ENCODE measurements around the gene DNAJB14.

DNA sequence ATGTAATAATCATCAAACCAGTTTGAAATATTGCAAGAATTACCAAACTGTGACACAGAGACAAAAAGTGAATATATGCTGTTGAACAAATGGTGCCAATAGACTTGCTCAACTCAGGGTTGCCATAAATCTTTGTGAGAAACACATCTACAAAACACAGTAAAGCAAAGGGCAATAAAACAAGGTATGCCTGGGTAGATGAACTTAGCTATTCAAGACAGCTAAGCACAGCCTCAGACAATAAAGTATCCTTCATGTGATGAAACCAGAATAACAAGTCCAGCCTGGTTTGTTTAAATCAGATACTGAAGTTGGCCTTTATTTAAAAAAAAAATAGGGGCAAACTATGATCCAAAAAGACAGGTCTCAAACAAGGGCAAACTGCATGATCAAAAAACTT is 71.3 kb downstream of the DNAJB14 start:
- TF ChIP-seq, protein P1, sequence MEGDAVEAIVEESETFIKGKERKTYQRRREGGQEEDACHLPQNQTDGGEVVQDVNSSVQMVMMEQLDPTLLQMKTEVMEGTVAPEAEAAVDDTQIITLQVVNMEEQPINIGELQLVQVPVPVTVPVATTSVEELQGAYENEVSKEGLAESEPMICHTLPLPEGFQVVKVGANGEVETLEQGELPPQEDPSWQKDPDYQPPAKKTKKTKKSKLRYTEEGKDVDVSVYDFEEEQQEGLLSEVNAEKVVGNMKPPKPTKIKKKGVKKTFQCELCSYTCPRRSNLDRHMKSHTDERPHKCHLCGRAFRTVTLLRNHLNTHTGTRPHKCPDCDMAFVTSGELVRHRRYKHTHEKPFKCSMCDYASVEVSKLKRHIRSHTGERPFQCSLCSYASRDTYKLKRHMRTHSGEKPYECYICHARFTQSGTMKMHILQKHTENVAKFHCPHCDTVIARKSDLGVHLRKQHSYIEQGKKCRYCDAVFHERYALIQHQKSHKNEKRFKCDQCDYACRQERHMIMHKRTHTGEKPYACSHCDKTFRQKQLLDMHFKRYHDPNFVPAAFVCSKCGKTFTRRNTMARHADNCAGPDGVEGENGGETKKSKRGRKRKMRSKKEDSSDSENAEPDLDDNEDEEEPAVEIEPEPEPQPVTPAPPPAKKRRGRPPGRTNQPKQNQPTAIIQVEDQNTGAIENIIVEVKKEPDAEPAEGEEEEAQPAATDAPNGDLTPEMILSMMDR (IDR thresholded peaks at IDR 0.05): no peak
- TF ChIP-seq POLR2A (IDR thresholded peaks at IDR 0.05): no peak
